ENCODE data around the gene PASK. TPM values are rescaled to one million over a fixed set of nuclear protein-coding genes. Genes with fewer than 3 reads are reported as not detected.

PASK gene
- total RNA-seq, 1 experiment from 2014 or later = 80.9 TPM

- ChIA-PET POLR2A (no interaction called here), CTCF (interaction anchor here (0.9 kb wide), 1 partner anchor 8 kb away, joined by 4 read pairs; no protein-coding TSS in a partner anchor)
- TF ChIP-seq, protein P1, sequence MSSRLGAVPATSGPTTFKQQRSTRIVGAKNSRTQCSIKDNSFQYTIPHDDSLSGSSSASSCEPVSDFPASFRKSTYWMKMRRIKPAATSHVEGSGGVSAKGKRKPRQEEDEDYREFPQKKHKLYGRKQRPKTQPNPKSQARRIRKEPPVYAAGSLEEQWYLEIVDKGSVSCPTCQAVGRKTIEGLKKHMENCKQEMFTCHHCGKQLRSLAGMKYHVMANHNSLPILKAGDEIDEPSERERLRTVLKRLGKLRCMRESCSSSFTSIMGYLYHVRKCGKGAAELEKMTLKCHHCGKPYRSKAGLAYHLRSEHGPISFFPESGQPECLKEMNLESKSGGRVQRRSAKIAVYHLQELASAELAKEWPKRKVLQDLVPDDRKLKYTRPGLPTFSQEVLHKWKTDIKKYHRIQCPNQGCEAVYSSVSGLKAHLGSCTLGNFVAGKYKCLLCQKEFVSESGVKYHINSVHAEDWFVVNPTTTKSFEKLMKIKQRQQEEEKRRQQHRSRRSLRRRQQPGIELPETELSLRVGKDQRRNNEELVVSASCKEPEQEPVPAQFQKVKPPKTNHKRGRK (CRISPR knock-in tag; IDR thresholded peaks at IDR 0.05; ENCODE audit: borderline replicate concordance) = no peak
- no peak for TF ChIP-seq E2F5 (CRISPR knock-in tag; IDR thresholded peaks at IDR 0.05)
- TF ChIP-seq, protein P2, sequence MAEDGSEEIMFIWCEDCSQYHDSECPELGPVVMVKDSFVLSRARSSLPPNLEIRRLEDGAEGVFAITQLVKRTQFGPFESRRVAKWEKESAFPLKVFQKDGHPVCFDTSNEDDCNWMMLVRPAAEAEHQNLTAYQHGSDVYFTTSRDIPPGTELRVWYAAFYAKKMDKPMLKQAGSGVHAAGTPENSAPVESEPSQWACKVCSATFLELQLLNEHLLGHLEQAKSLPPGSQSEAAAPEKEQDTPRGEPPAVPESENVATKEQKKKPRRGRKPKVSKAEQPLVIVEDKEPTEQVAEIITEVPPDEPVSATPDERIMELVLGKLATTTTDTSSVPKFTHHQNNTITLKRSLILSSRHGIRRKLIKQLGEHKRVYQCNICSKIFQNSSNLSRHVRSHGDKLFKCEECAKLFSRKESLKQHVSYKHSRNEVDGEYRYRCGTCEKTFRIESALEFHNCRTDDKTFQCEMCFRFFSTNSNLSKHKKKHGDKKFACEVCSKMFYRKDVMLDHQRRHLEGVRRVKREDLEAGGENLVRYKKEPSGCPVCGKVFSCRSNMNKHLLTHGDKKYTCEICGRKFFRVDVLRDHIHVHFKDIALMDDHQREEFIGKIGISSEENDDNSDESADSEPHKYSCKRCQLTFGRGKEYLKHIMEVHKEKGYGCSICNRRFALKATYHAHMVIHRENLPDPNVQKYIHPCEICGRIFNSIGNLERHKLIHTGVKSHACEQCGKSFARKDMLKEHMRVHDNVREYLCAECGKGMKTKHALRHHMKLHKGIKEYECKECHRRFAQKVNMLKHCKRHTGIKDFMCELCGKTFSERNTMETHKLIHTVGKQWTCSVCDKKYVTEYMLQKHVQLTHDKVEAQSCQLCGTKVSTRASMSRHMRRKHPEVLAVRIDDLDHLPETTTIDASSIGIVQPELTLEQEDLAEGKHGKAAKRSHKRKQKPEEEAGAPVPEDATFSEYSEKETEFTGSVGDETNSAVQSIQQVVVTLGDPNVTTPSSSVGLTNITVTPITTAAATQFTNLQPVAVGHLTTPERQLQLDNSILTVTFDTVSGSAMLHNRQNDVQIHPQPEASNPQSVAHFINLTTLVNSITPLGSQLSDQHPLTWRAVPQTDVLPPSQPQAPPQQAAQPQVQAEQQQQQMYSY (CRISPR knock-in tag; IDR thresholded peaks at IDR 0.05) = no peak
- TF ChIP-seq, protein P3, sequence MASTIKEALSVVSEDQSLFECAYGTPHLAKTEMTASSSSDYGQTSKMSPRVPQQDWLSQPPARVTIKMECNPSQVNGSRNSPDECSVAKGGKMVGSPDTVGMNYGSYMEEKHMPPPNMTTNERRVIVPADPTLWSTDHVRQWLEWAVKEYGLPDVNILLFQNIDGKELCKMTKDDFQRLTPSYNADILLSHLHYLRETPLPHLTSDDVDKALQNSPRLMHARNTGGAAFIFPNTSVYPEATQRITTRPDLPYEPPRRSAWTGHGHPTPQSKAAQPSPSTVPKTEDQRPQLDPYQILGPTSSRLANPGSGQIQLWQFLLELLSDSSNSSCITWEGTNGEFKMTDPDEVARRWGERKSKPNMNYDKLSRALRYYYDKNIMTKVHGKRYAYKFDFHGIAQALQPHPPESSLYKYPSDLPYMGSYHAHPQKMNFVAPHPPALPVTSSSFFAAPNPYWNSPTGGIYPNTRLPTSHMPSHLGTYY (CRISPR knock-in tag; IDR thresholded peaks at IDR 0.05) = no peak
- TF ChIP-seq ATF3 (CRISPR knock-in tag; conservative IDR thresholded peaks at IDR 0.05) = no peak
- no peak for TF ChIP-seq ZNF416 (CRISPR knock-in tag; IDR thresholded peaks at IDR 0.05)
- TF ChIP-seq FOXP1 (CRISPR knock-in tag; IDR thresholded peaks at IDR 0.05; ENCODE audit: borderline replicate concordance) = no peak
- TF ChIP-seq CTCF (IDR thresholded peaks at IDR 0.05) = no peak
- no peak for TF ChIP-seq ZBTB43 (CRISPR knock-in tag; IDR thresholded peaks at IDR 0.05)
- no peak for TF ChIP-seq ZMAT4 (CRISPR knock-in tag; IDR thresholded peaks at IDR 0.05)
These were observed 79.4 kb downstream of the PASK start for GRCh38 chr2:241069821-241070281.

GRCh38 chr2:241068942-241069810, 80.1 kb downstream of the PASK start:
- H3K27ac Mint-ChIP-seq = no peak overlapping the region
- no peaks in the 10 kb centered on the region for H3K9me3 Mint-ChIP-seq
- H3K36me3 Mint-ChIP-seq = no peaks in the 10 kb centered on the region
- DNase-seq (ENCODE audit: low spot score) (no peak), ATAC-seq (no peak)
- POLR2A ChIA-PET = no interaction called here
- CTCF ChIA-PET = interaction anchor here (0.9 to 3.3 kb wide), 2 partner anchors 9 kb away, joined by 4 to 20 read pairs; no protein-coding TSS in a partner anchor
- H3K4me3 Mint-ChIP-seq = no peak overlapping the region
- H3K4me1 Mint-ChIP-seq = no peaks in the 10 kb centered on the region
- no peaks in the 10 kb centered on the region for H3K27me3 Mint-ChIP-seq (ENCODE audit: low read depth)
- TF ChIP-seq TEAD4 (CRISPR knock-in tag; IDR thresholded peaks at IDR 0.05) (no peak), OVOL2 (CRISPR knock-in tag; IDR thresholded peaks at IDR 0.05; ENCODE audit: borderline replicate concordance) (no peak), CREB1 (CRISPR knock-in tag; IDR thresholded peaks at IDR 0.05) (no peak), SP1 (CRISPR knock-in tag; conservative IDR thresholded peaks at IDR 0.05) (no peak), RELA (CRISPR knock-in tag; IDR thresholded peaks at IDR 0.05; ENCODE audit: borderline replicate concordance) (no peak), ZNF219 (CRISPR knock-in tag; IDR thresholded peaks at IDR 0.05; ENCODE audit: borderline replicate concordance) (no peak)
- TF ChIP-seq, protein P4, sequence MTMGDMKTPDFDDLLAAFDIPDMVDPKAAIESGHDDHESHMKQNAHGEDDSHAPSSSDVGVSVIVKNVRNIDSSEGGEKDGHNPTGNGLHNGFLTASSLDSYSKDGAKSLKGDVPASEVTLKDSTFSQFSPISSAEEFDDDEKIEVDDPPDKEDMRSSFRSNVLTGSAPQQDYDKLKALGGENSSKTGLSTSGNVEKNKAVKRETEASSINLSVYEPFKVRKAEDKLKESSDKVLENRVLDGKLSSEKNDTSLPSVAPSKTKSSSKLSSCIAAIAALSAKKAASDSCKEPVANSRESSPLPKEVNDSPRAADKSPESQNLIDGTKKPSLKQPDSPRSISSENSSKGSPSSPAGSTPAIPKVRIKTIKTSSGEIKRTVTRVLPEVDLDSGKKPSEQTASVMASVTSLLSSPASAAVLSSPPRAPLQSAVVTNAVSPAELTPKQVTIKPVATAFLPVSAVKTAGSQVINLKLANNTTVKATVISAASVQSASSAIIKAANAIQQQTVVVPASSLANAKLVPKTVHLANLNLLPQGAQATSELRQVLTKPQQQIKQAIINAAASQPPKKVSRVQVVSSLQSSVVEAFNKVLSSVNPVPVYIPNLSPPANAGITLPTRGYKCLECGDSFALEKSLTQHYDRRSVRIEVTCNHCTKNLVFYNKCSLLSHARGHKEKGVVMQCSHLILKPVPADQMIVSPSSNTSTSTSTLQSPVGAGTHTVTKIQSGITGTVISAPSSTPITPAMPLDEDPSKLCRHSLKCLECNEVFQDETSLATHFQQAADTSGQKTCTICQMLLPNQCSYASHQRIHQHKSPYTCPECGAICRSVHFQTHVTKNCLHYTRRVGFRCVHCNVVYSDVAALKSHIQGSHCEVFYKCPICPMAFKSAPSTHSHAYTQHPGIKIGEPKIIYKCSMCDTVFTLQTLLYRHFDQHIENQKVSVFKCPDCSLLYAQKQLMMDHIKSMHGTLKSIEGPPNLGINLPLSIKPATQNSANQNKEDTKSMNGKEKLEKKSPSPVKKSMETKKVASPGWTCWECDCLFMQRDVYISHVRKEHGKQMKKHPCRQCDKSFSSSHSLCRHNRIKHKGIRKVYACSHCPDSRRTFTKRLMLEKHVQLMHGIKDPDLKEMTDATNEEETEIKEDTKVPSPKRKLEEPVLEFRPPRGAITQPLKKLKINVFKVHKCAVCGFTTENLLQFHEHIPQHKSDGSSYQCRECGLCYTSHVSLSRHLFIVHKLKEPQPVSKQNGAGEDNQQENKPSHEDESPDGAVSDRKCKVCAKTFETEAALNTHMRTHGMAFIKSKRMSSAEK (CRISPR knock-in tag; IDR thresholded peaks at IDR 0.05; ENCODE audit: borderline replicate concordance) = no peak

More at GRCh38 chr2:241069821-241070281, 79.4 kb downstream of the PASK start:
- Mint-ChIP-seq H3K27me3 (ENCODE audit: low read depth) (no peaks in the 10 kb centered on the region), H3K4me1 (no peaks in the 10 kb centered on the region), H3K9me3 (no peaks in the 10 kb centered on the region), H3K4me3 (no peak overlapping the region), H3K27ac (no peak overlapping the region), H3K36me3 (no peaks in the 10 kb centered on the region)
- ATAC-seq (peak; percentile 62), DNase-seq (ENCODE audit: low spot score) (peak; percentile 34)
